Endothelial cell (in vitro differentiated cells): Measurements from ENCODE around the gene GPR42. TPM values are rescaled to one million over a fixed set of nuclear protein-coding genes. Genes with fewer than 3 reads are reported as not detected.
"Not testable (repeated sequence)": the region's sequence is repeated elsewhere in the genome, so short reads cannot be mapped to it uniquely, and the experiment has no call there.

ENCODE experiments used
- DNase-seq: peaks from one replicate; pipeline ENCODE4 v3.0.0; 2021; ENCODE audit warnings: low spot score
- H3K27ac Mint-ChIP-seq: one replicate; pipeline ENCODE4 v1.8.0; 2021; ENCODE audit warnings: mixed read lengths, inconsistent platforms; ENCODE audit not compliant: unreplicated experiment
- H3K27me3 Mint-ChIP-seq: one replicate; pipeline ENCODE4 v1.8.0; 2021; ENCODE audit warnings: mild to moderate bottlenecking, moderate library complexity, mixed read lengths, inconsistent platforms; ENCODE audit not compliant: unreplicated experiment
- H3K36me3 Mint-ChIP-seq: one replicate; pipeline ENCODE4 v1.8.0; 2021; ENCODE audit warnings: mild to moderate bottlenecking, low read depth, mixed read lengths, inconsistent platforms; ENCODE audit not compliant: unreplicated experiment
- H3K4me1 Mint-ChIP-seq: one replicate; pipeline ENCODE4 v1.8.0; 2021; ENCODE audit warnings: mild to moderate bottlenecking, mixed read lengths, inconsistent platforms; ENCODE audit not compliant: unreplicated experiment
- H3K4me3 Mint-ChIP-seq: one replicate; pipeline ENCODE4 v1.8.0; 2021; ENCODE audit warnings: mild to moderate bottlenecking, mixed read lengths, inconsistent platforms; ENCODE audit not compliant: unreplicated experiment
- H3K9me3 Mint-ChIP-seq: one replicate; pipeline ENCODE4 v1.8.0; 2021; ENCODE audit warnings: mixed read lengths, inconsistent platforms; ENCODE audit not compliant: unreplicated experiment
- total RNA-seq: library from RNA; stranded (reverse); fragmentation: NEBNext Ultra II Directional; extraction: Animal tissue kit (Norgen Biotek cat#: 25700); gene quantifications from one replicate; pipeline ENCODE4 v1.2.1, GENCODE V29; 2021; ENCODE audit not compliant: unreplicated experiment
- TF ChIP-seq, protein P1 (sequence below): fragments of 200-600 bp; sonication (generic); IDR thresholded peaks from one replicate; pipeline ENCODE4 v1.5.0; 2021; ENCODE audit warnings: antibody characterized with exemption; ENCODE audit not compliant: unreplicated experiment

GPR42 gene
- total RNA-seq, 1 donor from 2014 or later = not detected

DNA sequence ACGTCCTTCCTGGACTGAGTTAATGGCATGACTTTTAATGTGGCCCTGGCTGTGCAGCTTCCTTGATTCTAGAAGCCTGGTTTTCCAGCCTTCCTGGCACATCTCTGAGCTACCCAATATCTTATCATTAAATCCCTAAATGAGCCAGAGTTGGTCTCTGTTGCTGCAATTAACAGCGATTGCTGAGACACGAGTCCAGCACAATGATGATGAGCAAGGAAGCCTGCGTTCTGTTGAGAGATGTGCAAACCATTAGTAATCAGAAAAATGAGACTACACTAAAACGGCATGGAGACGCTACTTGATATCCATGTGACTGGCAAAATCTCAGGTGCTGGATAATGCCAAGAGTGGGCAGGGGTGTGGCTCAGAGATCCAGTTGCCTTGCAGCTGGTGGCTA lies 26.2 kb downstream of the GPR42 start:
- Mint-ChIP-seq H3K36me3 (no peaks in the 10 kb centered on the region), H3K9me3 (no peaks in the 10 kb centered on the region), H3K27ac (no peak overlapping the region), H3K27me3 (peaks cover 4% of the 10 kb centered on the region), H3K4me1 (no peaks in the 10 kb centered on the region), H3K4me3 (no peak overlapping the region)
- TF ChIP-seq, protein P1, sequence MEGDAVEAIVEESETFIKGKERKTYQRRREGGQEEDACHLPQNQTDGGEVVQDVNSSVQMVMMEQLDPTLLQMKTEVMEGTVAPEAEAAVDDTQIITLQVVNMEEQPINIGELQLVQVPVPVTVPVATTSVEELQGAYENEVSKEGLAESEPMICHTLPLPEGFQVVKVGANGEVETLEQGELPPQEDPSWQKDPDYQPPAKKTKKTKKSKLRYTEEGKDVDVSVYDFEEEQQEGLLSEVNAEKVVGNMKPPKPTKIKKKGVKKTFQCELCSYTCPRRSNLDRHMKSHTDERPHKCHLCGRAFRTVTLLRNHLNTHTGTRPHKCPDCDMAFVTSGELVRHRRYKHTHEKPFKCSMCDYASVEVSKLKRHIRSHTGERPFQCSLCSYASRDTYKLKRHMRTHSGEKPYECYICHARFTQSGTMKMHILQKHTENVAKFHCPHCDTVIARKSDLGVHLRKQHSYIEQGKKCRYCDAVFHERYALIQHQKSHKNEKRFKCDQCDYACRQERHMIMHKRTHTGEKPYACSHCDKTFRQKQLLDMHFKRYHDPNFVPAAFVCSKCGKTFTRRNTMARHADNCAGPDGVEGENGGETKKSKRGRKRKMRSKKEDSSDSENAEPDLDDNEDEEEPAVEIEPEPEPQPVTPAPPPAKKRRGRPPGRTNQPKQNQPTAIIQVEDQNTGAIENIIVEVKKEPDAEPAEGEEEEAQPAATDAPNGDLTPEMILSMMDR = no peak
- no peak for DNase-seq

DNA sequence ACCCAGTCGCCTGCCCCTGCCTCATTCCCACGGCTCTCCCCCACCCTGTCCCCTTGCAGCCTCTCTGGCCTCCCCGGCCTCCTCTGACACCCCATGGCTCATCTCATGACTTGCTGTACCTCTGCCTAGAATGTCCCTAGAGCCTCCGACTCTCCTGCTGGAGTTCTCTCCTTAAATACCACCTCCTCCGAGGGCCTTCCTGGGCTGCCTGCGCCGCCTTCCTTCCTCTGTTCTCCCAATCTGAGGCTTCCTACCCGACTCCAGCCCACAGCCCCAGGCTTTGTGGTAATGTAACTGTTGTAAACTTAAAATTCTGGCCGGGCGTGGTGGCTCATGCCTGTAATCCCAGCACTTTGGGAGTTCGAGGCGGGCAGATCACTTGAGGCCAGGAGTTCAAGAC lies 27.7 kb downstream of the GPR42 start:
- H3K4me3 Mint-ChIP-seq = no peak overlapping the region
- H3K36me3 Mint-ChIP-seq = no peaks in the 10 kb centered on the region
- no peaks in the 10 kb centered on the region for H3K9me3 Mint-ChIP-seq
- no peak overlapping the region for H3K27ac Mint-ChIP-seq
- H3K27me3 Mint-ChIP-seq = peaks cover 4% of the 10 kb centered on the region
- no peaks in the 10 kb centered on the region for H3K4me1 Mint-ChIP-seq
- DNase-seq = no peak
- TF ChIP-seq, protein P1 = no peak

DNA sequence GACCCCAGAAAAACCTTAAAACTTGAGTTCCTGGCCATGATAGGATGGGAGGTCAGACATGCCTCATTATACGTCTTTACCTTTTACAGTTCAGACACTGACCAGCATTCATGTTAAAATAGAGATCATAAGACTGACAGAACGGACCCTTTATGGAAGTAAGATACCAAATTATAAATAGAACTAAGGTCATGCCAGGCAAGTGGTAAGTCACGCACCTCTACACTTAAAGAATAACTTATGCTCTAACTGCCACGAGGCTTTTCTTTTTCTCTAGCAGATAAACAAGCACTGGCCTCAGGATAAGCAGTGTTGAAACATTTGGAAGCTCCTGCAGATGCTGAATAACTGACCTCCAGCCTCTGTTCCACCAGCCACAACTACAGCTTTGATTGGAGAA lies 28.4 kb downstream of the GPR42 start:
- no peak overlapping the region for H3K4me3 Mint-ChIP-seq
- peaks cover 4% of the 10 kb centered on the region for H3K27me3 Mint-ChIP-seq
- no peak for DNase-seq
- H3K27ac Mint-ChIP-seq = no peak overlapping the region
- no peaks in the 10 kb centered on the region for H3K36me3 Mint-ChIP-seq
- TF ChIP-seq, protein P1 = no peak
- H3K4me1 Mint-ChIP-seq = no peaks in the 10 kb centered on the region
- no peaks in the 10 kb centered on the region for H3K9me3 Mint-ChIP-seq

- no peak for DNase-seq
- no peak overlapping the region for H3K27ac Mint-ChIP-seq
- no peaks in the 10 kb centered on the region for H3K36me3 Mint-ChIP-seq
- H3K4me3 Mint-ChIP-seq = no peak overlapping the region
- peaks cover 4% of the 10 kb centered on the region for H3K27me3 Mint-ChIP-seq
- H3K4me1 Mint-ChIP-seq = no peaks in the 10 kb centered on the region
- no peaks in the 10 kb centered on the region for H3K9me3 Mint-ChIP-seq
- TF ChIP-seq, protein P1 = no peak
Observed at GRCh38 chr19:35399948-35400772, 29.3 kb downstream of the GPR42 start.

DNA sequence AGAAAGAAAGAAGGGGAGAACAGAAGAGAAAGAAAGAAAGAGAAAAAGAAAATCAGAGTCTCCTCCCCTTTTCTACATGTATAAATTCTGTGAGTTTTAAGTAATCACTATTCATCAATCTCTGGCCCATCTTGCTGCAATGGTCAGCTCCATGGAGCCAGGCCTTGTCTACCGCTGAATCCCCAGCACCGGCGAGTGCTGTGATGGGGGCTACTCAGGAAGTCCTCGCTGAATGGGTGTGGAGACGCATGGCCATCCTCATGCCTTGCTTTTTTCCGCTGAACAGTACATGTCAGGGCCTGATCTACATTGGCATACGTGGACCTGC lies 29.9 kb downstream of the GPR42 start:
- DNase-seq = no peak
- no peaks in the 10 kb centered on the region for H3K36me3 Mint-ChIP-seq
- TF ChIP-seq, protein P1 = no peak
- no peak overlapping the region for H3K27ac Mint-ChIP-seq
- H3K4me1 Mint-ChIP-seq = no peaks in the 10 kb centered on the region
- H3K4me3 Mint-ChIP-seq = no peak overlapping the region
- peaks cover 4% of the 10 kb centered on the region for H3K27me3 Mint-ChIP-seq
- no peaks in the 10 kb centered on the region for H3K9me3 Mint-ChIP-seq

- H3K27ac Mint-ChIP-seq, H3K4me1 Mint-ChIP-seq, DNase-seq, H3K4me3 Mint-ChIP-seq, H3K27me3 Mint-ChIP-seq, H3K9me3 Mint-ChIP-seq, H3K36me3 Mint-ChIP-seq: not testable (repeated sequence)
Observed at GRCh38 chr19:35401416-35401815, 30.5 kb downstream of the GPR42 start.
